NK-92 treated with Interleukin-12 subunit alpha and Interleukin-12 subunit beta, amount 100 ng/mL, for 24 hours (cell line): ENCODE measurements around the gene TSPYL6.

Experiments
- DNase-seq: peaks from one replicate; lab custom pipeline; 2025; lab: John Stamatoyannopoulos, UW

TSPYL6 gene

DNA sequence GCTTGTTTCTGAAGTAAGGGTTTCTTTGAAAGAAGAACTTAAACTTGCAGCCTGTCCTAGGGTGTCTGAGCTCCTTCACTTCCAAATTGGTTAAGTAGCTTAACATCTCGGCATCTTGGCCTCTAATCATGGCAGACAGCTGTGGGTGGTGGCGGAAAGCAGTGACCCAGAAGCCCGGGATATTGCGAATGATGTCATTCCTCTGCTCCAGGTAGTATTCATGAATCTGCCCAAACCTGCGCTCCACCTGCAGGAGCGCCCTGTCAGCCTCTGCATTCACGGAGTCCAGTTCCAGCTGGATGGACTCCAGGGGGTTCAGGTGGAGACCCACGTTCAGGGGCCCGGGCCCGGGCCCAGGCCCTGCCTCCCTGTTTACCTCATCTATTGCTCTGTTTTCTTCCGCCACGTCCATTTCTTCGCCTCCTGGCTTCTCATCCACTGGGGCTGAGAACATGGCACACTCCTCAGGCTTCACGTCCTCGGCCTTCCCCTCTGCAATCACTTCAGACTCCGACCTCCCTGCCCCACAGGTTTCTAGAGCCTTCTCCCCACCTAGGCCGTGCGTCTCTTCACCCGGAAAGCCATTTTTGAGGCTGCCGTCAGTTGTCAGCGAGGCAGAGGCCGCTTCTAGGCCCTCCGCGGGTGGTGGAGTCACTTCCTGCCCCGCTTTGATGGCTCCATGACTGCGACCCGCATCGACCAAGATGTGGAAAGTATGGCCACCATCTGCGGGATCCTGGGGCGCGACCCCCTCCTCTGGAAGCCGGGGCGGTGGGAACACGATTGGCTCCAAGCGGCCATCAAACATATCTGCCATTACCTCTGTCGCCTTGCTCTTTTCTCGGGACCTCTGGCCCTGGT lies 569 bp downstream of the TSPYL6 start:
- DNase-seq: no peak

DNA sequence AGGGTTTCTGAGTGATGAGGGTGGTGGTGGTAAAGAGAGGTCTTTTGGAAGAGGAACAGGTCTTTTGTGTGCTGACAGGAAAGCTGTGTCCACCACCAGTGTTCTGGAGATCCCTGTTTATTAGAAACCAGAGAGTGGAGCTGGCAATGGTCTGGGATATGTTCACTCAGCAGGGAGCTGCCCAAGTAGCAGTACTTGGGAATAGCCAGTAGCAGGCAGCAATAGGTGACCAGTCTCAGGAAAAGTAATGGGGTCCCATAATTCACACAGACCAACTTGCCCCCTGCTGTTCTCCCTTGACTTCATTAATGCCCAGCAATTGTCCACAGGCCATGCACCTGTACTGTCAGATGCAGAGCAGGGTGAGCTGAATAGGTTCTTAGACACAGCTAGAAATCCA lies 1.8 kb downstream of the TSPYL6 start:
- DNase-seq: no peak

DNA sequence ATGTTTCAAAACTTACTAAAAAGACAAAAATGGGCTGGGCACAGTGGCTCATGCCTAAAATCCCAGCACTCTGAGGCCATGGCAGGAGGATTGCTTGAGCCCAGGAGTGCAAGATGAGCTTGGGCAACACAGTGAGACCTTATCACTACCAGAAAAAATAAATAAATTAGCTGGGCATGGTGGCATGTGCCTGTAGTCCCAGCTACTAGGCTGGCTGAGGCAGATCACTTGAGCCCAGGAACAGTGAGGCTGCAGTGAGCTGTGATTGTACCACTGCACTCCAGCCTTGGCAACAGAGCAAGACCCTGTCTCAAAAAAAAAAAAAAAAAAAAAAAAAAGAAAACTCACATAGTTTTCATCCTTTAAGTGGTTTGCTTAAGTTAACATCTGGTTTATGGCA lies 6.4 kb downstream of the TSPYL6 start:
- DNase-seq: no peak

DNA sequence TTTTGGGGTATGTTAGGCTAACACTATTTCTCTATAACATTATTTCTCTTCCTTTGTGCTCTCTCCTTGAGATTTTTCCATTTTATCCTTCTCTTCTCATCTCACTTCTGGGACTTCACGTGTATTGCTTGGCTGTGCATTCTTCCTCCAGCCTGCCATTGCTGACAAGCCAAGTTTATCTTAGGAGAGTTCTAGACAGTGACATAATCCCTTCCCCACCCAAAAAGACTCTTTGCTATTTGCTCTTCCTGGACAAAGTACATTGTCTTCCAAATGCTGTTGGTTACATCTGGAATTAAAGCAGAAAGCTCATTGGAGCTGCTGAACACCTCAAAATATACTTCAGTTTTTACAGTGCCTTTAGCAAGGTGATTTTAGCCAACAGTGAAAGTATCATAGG lies 8.9 kb downstream of the TSPYL6 start:
- DNase-seq: no peak

DNA sequence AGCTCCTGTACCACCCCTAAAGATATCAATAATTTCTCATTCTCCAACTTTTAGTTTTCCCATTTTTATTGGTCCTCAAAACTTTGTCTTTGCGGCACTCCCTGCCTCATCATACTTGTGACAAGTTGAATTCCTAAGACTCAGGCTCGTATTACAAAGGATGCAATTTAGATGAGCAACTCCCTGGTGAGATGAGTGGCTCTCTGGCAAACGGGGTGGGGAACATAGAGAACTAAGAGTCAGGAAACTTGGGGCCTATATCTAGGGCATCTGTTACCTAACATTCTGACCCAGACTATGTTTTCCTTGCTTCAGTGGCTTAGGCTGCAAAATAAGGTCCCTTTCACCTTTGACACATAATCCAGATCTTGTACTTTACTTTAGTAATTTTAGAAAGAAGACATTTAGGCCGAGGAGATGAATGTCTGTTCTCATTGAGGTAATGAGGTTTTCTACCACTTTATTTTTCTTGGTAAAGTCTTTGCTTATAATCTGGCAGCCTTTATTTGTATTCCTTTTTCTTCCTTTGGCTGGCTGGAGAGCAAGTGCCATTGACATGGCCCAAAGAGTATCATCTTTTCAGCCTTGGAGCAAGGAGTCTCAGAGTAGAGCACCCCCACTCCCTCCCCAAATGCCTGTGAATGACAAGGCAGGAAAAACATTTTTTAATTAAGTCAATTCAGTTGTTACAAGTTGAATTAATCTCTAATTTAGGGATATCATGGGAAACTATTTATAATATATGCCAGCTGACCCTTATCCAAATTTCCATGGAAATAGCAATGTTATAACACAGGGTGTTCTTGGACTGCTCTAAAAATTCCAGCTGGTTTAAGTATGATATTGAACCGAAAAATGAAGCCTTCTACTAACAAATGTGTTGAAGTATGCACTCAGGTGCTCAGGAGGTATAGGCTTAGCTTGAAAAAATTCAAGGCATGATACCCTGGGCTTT lies 15.2 kb downstream of the TSPYL6 start:
- no peak for DNase-seq

DNA sequence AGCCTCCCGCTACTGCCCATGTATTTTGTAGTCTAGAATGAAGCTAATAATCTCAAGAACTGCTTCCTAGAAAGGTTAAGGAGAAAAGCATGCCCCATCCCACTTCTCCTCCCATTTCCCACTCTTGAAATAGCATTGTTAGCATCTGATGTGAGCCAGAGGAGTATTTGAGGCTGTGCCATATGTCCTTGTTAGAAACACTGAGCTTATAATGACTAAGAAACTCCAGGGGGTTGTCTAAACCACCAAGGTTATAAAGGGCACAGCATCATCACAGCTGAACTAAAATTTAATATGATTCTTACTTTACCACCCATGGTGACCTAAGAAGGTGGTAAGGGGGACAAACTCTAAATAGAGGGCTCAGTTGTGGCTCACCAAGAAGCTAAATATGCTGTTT lies 16.6 kb downstream of the TSPYL6 start:
- no peak for DNase-seq

DNA sequence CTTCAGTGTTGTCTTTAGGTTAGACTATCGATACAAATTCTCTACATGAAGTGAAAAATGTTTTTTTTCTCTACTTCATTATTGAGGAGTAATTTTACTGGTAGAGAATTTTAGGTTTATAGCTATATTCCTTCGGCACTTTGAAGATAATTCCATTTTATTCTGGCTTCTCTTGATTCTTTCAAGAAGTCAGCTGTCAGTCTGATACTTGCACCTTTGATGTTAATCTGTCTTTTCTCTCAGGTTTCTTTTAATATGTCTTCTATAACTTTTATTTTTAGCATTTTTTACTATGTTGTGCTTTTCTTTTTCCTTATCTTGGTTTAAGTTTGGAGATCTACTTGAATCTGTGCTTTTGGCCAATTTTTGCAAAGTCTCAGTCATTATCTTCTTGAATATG lies 18.6 kb downstream of the TSPYL6 start:
- DNase-seq: no peak

DNA sequence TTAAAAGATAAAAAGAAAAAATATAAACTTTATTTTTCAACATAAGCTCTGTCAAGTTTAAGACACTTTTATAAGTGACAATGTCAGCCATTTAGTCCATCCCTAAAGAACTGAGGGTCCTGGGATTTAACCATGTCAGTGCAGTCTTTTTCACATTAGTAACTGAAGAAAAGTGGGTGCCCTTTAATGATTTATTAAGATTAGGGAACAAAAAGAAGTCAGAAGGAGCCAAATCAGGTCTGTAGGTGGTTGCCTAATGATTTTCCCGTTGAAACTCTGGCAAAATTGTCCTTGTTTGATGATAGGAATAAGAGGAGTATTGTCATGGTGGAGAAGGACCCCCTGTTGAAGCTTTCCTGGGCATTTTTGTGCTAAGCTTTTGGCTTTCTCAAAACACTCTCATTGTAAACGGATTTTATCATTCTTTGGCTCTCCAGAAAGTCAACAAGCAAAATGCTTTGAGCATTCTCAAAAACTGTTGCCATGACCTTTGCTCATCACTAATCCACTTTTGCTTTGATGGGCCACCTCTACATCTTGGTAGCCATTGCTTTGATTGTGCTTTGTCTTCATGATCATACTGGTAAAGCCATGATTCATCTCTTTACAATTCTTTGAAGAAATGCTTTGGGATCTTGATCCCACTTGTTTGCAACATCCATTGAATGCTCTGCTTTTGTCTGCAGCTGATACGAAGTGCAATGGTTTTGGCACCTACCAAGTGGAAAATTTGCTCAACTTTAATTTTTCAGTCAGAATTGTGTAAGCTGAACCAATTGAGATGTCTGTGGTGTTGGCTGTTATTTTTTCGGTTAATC lies 22.0 kb downstream of the TSPYL6 start:
- DNase-seq: no peak

DNA sequence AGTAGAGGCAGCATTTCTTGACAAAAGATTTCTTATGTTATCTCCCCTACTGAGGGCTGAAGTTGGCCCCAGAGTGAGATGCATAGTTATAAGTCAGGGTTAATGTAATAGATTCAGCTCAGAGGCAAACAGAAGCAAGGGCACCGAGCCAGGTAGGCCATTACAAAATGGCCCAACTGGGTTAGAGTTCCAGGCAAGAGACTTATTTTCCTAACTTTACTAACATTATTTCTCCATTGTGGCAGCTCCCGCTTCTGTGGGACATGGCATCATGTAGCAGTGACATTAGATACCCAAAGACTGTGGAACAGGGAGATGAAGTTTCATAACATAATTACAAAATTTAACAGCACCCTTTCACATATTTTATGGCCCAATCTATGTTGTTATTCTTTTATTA lies 27.1 kb downstream of the TSPYL6 start:
- no peak for DNase-seq

DNA sequence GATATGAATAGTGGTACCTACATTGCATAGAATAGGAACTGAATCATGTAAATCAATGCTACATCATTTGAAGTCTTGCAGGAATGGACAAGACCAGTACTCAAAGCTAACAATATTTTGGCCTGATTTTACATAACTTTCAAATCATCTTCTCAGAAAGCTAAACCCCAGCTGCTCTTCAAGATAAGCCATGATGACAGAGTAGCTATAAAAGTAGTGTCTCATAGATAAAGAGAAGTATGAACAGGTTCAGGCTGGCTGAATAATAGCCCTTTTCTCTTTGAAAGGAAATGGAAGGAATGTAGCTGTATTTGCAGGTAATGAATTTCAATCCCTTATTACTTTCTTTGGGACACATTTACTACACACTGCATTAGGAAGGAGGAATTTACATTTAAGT lies 28.2 kb downstream of the TSPYL6 start:
- no peak for DNase-seq

DNA sequence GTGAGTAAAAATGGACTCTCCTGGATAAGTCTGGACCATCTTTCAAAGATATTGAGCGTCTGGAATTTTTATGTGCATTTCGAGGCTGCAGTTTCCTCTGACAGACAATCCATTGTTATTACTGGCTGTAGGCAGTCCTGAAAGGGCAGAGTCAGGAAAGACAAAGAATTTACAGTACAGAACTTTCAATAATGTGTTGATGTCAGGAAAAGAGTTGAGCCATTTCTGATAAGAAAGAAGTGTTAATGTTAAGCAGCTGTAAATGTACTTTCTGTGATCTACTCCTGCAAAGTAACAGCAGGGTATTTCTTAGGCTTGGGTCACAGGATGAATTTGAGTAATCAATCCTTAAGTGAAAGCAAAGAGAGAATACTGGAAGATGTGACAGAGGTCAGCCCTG lies 29.8 kb downstream of the TSPYL6 start:
- DNase-seq: no peak

DNA sequence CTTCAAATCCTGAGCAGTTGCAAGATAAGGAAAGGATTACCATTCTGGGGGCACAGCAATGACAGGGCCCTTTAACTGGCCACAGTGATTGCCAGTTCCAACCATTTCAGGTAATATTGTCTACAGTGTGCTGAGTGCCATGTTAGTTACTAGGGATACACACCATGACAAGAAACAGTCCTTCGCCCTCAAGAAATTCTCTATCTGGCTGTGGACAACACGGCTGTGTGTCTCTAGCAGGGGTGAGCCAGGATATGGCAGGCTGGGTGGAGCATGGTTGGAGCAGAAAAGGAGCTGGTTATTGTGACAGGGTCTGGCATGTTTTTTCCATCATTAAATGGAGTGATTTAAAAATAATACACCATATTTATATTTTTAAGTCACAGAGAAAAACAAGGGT lies 31.0 kb downstream of the TSPYL6 start:
- DNase-seq: no peak

DNA sequence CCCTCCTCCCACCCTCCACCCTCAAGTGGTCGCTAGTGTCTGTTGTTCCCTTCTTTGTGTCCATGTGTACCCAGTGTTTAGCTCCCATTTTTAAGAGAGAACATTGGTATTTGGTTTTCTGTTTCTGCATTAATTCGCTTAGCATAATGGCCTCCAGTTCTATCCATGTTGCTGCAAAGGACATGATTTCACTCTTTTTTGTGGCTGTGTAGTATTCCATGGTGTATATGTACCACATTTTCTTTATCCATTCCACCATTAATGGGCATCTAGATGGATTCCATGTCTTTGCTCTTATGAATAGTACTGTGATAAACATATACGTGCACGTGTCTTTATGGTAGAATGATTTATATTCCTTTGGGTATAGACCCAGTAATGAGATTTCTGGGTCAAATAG lies 42.9 kb downstream of the TSPYL6 start:
- no peak for DNase-seq

DNA sequence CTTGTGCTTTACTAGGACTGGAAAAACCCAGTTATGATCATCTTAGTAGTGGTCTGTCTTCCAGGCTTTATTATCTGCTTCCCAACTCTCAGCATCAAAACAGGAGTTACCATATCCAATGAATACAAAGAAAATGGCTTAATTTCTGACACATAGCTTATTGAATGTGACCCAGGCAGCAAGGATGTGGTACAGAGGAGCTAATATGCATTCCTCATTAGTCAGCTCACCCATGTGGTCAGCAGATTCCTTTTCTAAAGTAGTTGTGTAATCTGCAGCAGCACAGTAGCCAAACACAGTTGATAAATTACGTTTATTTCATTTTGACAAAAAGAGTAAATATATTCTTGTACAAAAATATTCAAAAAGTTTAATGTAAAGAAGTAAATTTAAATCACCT lies 43.6 kb downstream of the TSPYL6 start:
- no peak for DNase-seq

DNA sequence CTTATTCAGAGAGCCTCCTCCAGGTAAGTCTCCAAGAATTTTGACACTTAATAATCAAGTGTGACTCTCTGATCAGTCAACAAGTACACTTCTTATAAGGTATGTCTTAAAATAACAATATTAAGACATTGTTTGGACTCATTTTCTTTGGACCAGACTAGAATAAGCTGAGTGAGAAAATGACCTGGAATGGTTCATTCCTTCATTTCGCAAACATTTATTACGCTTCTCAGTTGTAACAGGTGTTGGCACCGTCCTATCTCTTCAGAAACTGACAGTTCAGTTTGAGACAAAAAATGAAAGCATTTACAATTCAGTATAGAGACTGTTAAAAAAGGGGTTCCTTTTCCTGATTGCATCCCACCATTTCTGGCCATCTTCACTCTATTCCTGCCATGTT lies 46.6 kb downstream of the TSPYL6 start:
- no peak for DNase-seq

DNA sequence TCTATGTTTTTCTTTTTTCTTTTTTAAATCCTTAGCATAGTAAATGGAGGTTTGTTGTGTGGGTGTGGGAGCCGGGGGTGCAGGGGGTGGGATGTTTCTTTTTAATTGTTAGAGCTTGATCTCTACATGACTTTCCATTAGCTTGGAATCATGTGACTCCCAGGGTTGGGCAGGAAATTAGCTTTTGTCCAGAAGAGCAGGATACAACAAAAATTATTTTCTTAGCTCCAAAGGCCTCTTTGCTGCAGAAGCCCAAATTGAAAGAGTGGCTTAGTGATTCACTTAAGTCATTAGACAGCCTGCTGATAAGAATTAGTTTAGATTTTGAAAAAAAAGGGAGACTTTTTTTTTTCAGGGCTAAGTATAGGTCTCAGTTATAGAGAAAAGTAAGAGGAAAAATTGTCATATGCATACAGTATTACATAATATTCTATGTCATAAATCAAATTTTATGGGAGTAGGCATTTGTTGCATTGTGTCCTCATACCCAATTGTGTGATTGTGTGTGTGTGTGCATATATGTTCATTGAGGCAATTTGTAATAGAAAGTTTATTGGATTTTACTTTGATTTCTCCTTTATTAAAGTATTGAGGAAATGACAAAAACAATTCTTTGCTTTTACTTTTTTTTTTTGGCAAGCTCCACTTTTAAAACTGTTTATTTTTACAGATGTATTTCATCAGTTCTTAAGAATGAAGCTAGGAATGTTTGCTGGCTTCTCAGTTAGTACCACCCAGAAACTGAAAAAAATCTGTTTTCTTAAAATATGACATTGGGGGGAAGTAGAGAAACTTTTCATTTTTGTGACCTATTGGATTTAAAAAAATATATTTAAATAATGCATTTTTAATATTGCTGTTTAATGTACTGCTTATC lies 47.4 kb downstream of the TSPYL6 start:
- DNase-seq: no peak

DNA sequence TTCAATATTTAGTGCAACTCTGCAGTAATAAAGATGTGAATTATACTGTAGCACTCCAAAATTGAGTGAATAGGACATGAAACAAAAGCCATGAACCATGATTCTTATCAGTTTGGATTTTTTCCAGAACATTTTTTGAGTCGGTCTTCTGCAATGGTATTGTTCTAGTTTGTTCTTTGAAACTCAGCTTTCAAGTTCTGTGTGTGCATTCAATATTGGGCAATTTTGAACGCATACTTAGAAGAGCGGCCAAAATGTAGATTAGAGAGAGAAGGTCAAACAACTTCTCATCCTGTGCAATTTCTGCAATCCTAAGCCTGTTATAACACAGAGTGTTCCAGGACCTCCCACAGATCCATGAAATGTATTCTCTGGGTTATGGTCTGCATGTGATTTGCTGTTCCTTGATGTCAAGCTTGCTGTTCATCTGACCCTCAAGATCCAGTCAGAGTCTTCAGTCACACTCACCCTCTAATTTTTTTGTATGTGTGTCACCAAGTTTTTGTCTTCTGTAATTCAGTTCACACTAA lies 48.3 kb downstream of the TSPYL6 start:
- no peak for DNase-seq

DNA sequence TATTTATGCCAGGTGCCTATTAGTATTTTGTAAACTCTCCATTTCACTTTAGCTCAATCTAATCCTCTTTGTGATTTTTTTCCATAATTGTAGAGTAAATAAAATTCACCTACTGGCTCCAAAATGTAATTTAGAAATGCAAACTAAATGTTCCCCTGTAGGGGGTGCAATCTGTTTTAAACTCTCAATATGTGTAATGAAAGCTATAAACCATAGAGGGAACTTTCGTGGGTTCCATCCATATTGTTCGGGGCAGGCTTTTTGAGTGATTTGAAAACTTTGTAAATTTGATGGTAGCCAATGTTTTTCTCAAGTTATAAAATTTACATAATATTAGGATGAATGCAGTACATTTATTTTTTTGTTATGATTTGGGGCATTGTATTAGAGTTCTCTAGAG lies 49.4 kb downstream of the TSPYL6 start:
- DNase-seq: no peak

DNA sequence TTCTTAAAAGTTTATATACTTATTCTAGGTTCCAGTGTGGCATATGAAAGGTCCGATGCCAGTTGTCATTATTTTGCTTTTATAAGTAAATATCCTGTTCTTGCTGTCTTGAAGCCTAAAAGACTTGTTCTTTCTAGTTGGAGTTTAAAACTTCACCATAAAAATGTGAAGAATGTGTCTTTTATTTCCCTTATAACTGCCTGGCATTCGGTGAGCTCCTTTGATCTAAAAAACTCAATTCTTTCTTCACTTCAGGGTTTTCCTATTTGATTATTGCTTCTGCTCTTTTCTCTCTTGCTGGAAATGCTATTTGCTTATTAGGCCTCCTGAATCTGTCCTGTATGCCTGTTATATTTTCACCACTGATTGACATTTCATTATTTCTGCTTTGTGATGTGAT lies 51.6 kb downstream of the TSPYL6 start:
- no peak for DNase-seq
